ENCODE results near the gene CD36.

- TF ChIP-seq, protein P1, sequence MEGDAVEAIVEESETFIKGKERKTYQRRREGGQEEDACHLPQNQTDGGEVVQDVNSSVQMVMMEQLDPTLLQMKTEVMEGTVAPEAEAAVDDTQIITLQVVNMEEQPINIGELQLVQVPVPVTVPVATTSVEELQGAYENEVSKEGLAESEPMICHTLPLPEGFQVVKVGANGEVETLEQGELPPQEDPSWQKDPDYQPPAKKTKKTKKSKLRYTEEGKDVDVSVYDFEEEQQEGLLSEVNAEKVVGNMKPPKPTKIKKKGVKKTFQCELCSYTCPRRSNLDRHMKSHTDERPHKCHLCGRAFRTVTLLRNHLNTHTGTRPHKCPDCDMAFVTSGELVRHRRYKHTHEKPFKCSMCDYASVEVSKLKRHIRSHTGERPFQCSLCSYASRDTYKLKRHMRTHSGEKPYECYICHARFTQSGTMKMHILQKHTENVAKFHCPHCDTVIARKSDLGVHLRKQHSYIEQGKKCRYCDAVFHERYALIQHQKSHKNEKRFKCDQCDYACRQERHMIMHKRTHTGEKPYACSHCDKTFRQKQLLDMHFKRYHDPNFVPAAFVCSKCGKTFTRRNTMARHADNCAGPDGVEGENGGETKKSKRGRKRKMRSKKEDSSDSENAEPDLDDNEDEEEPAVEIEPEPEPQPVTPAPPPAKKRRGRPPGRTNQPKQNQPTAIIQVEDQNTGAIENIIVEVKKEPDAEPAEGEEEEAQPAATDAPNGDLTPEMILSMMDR (tag by site-specific recombination; IDR thresholded peaks at IDR 0.05) = no peak
- TF ChIP-seq ZNF175 (tag by site-specific recombination; IDR thresholded peaks at IDR 0.05) = no peak
- no peak for TF ChIP-seq ZNF423 (tag by site-specific recombination; IDR thresholded peaks at IDR 0.05)
- no peak for TF ChIP-seq ZBTB21 (tag by site-specific recombination; IDR thresholded peaks at IDR 0.05)
- TF ChIP-seq, protein P2, sequence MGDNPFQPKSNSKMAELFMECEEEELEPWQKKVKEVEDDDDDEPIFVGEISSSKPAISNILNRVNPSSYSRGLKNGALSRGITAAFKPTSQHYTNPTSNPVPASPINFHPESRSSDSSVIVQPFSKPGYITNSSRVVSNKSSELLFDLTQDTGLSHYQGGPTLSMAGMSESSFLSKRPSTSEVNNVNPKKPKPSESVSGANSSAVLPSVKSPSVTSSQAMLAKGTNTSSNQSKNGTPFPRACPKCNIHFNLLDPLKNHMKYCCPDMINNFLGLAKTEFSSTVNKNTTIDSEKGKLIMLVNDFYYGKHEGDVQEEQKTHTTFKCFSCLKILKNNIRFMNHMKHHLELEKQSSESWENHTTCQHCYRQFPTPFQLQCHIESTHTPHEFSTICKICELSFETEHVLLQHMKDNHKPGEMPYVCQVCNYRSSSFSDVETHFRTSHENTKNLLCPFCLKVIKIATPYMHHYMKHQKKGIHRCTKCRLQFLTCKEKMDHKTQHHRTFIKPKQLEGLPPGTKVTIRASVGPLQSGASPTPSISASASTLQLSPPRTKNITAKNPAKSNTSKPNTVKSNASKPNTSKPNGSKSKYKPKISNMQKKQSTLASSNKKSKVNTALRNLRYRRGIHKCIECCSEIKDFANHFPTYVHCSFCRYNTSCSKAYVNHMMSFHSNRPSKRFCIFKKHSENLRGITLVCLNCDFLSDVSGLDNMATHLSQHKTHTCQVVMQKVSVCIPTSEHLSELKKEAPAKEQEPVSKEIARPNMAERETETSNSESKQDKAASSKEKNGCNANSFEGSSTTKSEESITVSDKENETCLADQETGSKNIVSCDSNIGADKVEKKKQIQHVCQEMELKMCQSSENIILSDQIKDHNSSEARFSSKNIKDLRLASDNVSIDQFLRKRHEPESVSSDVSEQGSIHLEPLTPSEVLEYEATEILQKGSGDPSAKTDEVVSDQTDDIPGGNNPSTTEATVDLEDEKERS (tag by site-specific recombination; IDR thresholded peaks at IDR 0.05) = no peak
- no peak for TF ChIP-seq INSM2 (tag by site-specific recombination; IDR thresholded peaks at IDR 0.05)
- TF ChIP-seq PRDM4 (tag by site-specific recombination; IDR thresholded peaks at IDR 0.05) = no peak
- TF ChIP-seq HOXA7 (CRISPR knock-in tag; IDR thresholded peaks at IDR 0.05; ENCODE audit: borderline replicate concordance) = no peak
- no peak for TF ChIP-seq ZNF416 (tag by site-specific recombination; IDR thresholded peaks at IDR 0.05)
Measured at GRCh38 chr7:80648031-80648600, 9.7 kb downstream of the CD36 start.
